Heart left ventricle (tissue), 13 donors: Measurements from ENCODE around the gene RNU1-4.
"Not testable (repeated sequence)": the region's sequence is repeated elsewhere in the genome, so short reads cannot be mapped to it uniquely, and the experiment has no call there.

Experiments
- CTCF ChIP-seq, 12 donors: fragments of 200-600 bp; sonication (generic) in 4 of 12; IDR thresholded peaks; one replicate each; pipeline versions ENCODE4 v1.5.0 to v1.8.0; 2018 to 2022; ENCODE audit warnings: antibody characterized with exemption in 12 of 12, mild to moderate bottlenecking in 5 of 12
- POLR2A ChIP-seq, 2 donors: fragments of 450-650 bp; IDR thresholded peaks; one replicate each; pipeline ENCODE4 v1.6.1; 2017; ENCODE audit warnings: antibody characterized with exemption in 2 of 2, mild to moderate bottlenecking in 2 of 2, moderate library complexity in 2 of 2
- donor health status: ischemic (EF 13 %, LVEDD 7.1; RV severe dilation, severe dysfunction).
- donor health status: DM: no; HTN: yes; CAD: no.
- donor health status: DM: no; HTN: no; CAD: no.
- donor health status: ischemic (EF 25% LVEDD 6.9; RV normal size, moderate dysfunction).
- donor health status: ischemic (EF 25% LVEDD 5.7; RV mildly dilated, moderate dysfunction).
- donor health status: ischemic (EF 35%, LVEDD 5.7; RV mildly dilated, moderate dysfunction).
- donor health status: nonischemic (EF 11% LVEDD 7.7; RV severe dilation, severe dysfunction).
- donor health status: DM: yes; HTN: yes; CAD: no.
- donor health status: PGD.
- donor health status: ischemic (EF 29% LVEDD 5.4; RV normal size, mild dysfunction).
- donor health status: nonischemic (EF 23%, LVEDD 6.1; RV moderate dilation, normal function).

- TF ChIP-seq CTCF, POLR2A (IDR thresholded peaks at IDR 0.05): not testable (repeated sequence)
These were observed 15.6 kb downstream of the RNU1-4 start for GRCh38 chr1:16755932-16756331.
